Activated T-helper 1 cell treated with anti-CD3 and anti-CD28 coated beads, Interleukin-12 subunit alpha, Interleukin-12 subunit beta, Interleukin-2, Interleukin-4 antibody, amounts not matched to agents 30 ng/mL and 10 ng/mL and 1 ng/mL, durations not matched to agents 14 hours and 24 hours and 36 hours (primary cell): Measurements from ENCODE around the gene GSAP. TPM values are rescaled to one million over a fixed set of nuclear protein-coding genes. Genes with fewer than 3 reads are reported as not detected.

Experiments used
- DNase-seq: peaks from one replicate; pipeline ENCODE4 v3.0.0; 2021; ENCODE audit warnings: low spot score
- H3K27ac Mint-ChIP-seq: one replicate; pipeline ENCODE4 v1.8.0; 2021; ENCODE audit warnings: mild to moderate bottlenecking, mixed read lengths
- H3K27me3 Mint-ChIP-seq: one replicate; pipeline ENCODE4 v1.8.0; 2022; ENCODE audit warnings: mild to moderate bottlenecking, moderate library complexity, mixed read lengths; ENCODE audit not compliant: insufficient read depth
- H3K36me3 Mint-ChIP-seq: one replicate; pipeline ENCODE4 v1.8.0; 2021; ENCODE audit warnings: low read depth, mixed read lengths
- H3K4me1 Mint-ChIP-seq: one replicate; pipeline ENCODE4 v1.8.0; 2021; ENCODE audit warnings: low read depth, mixed read lengths
- H3K4me3 Mint-ChIP-seq: one replicate; pipeline ENCODE4 v1.8.0; 2021; ENCODE audit warnings: mild to moderate bottlenecking, moderate library complexity, mixed read lengths
- H3K9me3 Mint-ChIP-seq: one replicate; pipeline ENCODE4 v1.8.0; 2021; ENCODE audit warnings: mixed read lengths
- intact Hi-C: fragments of 100-400 bp; cut with micrococcal nuclease; formaldehyde crosslinking; loops from one replicate; pipeline ENCODE4 v1.15.1; 2024
- total RNA-seq: library from RNA; stranded (reverse); gene quantifications from 2 replicates; pipeline ENCODE4 v1.2.3, GENCODE V29; 2022

The GSAP gene
- total RNA-seq, 1 donor from 2014 or later: 1.3 TPM

- H3K4me3 Mint-ChIP-seq: no peak overlapping the region
Measured at GRCh38 chr7:77396894-77397547, 19.1 kb downstream of the GSAP start.

GRCh38 chr7:77395626-77396025, 20.5 kb downstream of the GSAP start:
- peaks cover 5% of the 10 kb centered on the region for H3K9me3 Mint-ChIP-seq

More at GRCh38 chr7:77396894-77397547, 19.1 kb downstream of the GSAP start:
- Mint-ChIP-seq H3K36me3 (peaks cover 8% of the 10 kb centered on the region), H3K27me3 (peaks cover 2% of the 10 kb centered on the region), H3K4me1 (peaks cover 20% of the 10 kb centered on the region), H3K9me3 (peaks cover 5% of the 10 kb centered on the region), H3K27ac (no peak overlapping the region)
- intact Hi-C loops: no loop called here
- no peak for DNase-seq

GRCh38 chr7:77393954-77394353, 22.2 kb downstream of the GSAP start:
- Mint-ChIP-seq H3K4me3 (no peak overlapping the region), H3K4me1 (peaks cover 20% of the 10 kb centered on the region)
- intact Hi-C loops: loop anchor here (1.0 to 5.0 kb wide), 2 partner anchors 22 to 42 kb away; partner anchors contain the start of gene GSAP

More at GRCh38 chr7:77395626-77396025, 20.5 kb downstream of the GSAP start:
- Mint-ChIP-seq H3K4me3 (no peak overlapping the region), H3K27ac (no peak overlapping the region), H3K36me3 (peaks cover 6% of the 10 kb centered on the region), H3K4me1 (peaks cover 20% of the 10 kb centered on the region), H3K27me3 (no peaks in the 10 kb centered on the region)
- DNase-seq: no peak
- intact Hi-C loops: no loop called here

DNA sequence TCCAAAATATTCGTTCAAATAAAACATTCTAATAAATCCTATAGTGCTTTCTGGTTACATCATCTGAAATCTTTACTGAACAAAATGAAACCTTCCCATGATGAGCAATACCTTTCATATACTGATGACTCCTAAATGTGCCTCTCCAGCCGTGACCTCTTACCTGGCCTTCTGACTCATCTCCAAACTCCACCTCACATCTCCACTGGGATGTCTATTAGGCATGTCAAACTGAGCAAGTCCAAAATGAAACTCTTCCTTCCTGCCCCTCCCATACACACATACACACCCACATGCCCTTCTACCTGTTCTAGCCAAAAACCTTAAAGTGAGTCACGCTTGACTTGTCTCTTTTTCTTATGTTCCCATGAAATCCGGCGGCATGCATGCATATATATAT, 22.9 kb downstream of the GSAP start:
- H3K27me3 Mint-ChIP-seq: no peaks in the 10 kb centered on the region
- intact Hi-C loops: loop anchor here (1.0 to 5.0 kb wide), 2 partner anchors 23 to 41 kb away; partner anchors contain the start of gene GSAP
- peaks cover 6% of the 10 kb centered on the region for H3K36me3 Mint-ChIP-seq
- no peak for DNase-seq
- H3K4me3 Mint-ChIP-seq: no peak overlapping the region
- H3K9me3 Mint-ChIP-seq: peaks cover 5% of the 10 kb centered on the region
- H3K4me1 Mint-ChIP-seq: peaks cover 20% of the 10 kb centered on the region
- peak overlapping the region; percentile 13 for H3K27ac Mint-ChIP-seq

More at GRCh38 chr7:77393954-77394353, 22.2 kb downstream of the GSAP start:
- H3K27me3 Mint-ChIP-seq: no peaks in the 10 kb centered on the region
- H3K36me3 Mint-ChIP-seq: peaks cover 6% of the 10 kb centered on the region
- no peak for DNase-seq
- H3K9me3 Mint-ChIP-seq: peaks cover 5% of the 10 kb centered on the region
- H3K27ac Mint-ChIP-seq: no peak overlapping the region

GRCh38 chr7:77391230-77391629, 24.9 kb downstream of the GSAP start:
- H3K36me3 Mint-ChIP-seq: peaks cover 6% of the 10 kb centered on the region
- H3K4me3 Mint-ChIP-seq: no peak overlapping the region
- DNase-seq: no peak
- no peak overlapping the region for H3K27ac Mint-ChIP-seq
- H3K9me3 Mint-ChIP-seq: peaks cover 5% of the 10 kb centered on the region
- intact Hi-C loops: loop anchor here (5.0 kb wide), 1 partner anchor 39 kb away; no protein-coding TSS in a partner anchor
- H3K4me1 Mint-ChIP-seq: peaks cover 28% of the 10 kb centered on the region
- H3K27me3 Mint-ChIP-seq: no peaks in the 10 kb centered on the region

DNA sequence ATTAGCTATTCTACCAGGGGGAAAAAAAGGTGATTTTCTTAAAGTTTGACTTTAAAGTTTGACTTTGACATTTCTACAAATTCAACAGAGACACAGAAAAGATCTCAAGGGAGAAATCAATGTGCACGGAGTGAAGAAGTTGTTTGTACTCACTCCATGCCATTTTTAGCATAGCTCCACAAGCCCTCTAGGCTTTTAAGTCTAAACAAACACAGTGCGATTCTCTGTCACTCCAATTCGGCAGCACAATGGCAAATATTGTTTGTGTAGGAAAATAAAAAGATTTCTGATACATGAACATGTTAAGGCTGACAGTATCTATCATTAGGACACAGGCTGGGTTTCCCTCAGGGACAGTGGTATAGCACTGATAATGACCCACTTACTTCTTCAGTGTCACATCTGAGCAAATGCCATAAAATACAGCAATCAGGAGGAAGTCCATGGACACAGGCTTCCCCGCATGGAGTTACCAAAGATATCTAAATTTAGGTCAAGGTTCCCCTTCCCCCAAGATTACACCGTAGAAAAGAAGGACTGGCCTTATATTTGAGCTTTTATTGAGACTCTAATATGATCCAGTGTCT, 28.0 kb downstream of the GSAP start:
- Mint-ChIP-seq H3K4me1 (peaks cover 18% of the 10 kb centered on the region), H3K9me3 (no peaks in the 10 kb centered on the region), H3K27ac (no peak overlapping the region), H3K36me3 (peaks cover 1% of the 10 kb centered on the region), H3K27me3 (no peaks in the 10 kb centered on the region), H3K4me3 (no peak overlapping the region)
- intact Hi-C loops: no loop called here
- DNase-seq: no peak

- intact Hi-C loops: no loop called here
- DNase-seq: no peak
- Mint-ChIP-seq H3K27ac (no peak overlapping the region), H3K4me1 (peaks cover 8% of the 10 kb centered on the region), H3K4me3 (no peak overlapping the region), H3K9me3 (no peaks in the 10 kb centered on the region), H3K27me3 (no peaks in the 10 kb centered on the region), H3K36me3 (peaks cover 10% of the 10 kb centered on the region)
Measured at GRCh38 chr7:77386165-77386822, 29.9 kb downstream of the GSAP start.

GRCh38 chr7:77383333-77383740, 32.8 kb downstream of the GSAP start:
- H3K27me3 Mint-ChIP-seq: peaks cover 8% of the 10 kb centered on the region
- no peak overlapping the region for H3K27ac Mint-ChIP-seq
- peaks cover 10% of the 10 kb centered on the region for H3K36me3 Mint-ChIP-seq
- intact Hi-C loops: no loop called here
- no peaks in the 10 kb centered on the region for H3K9me3 Mint-ChIP-seq
- no peak overlapping the region for H3K4me3 Mint-ChIP-seq
- peaks cover 8% of the 10 kb centered on the region for H3K4me1 Mint-ChIP-seq
- no peak for DNase-seq

- H3K27ac Mint-ChIP-seq: no peak overlapping the region
- DNase-seq: no peak
- H3K4me3 Mint-ChIP-seq: no peak overlapping the region
- no peaks in the 10 kb centered on the region for H3K9me3 Mint-ChIP-seq
- peaks cover 8% of the 10 kb centered on the region for H3K27me3 Mint-ChIP-seq
- intact Hi-C loops: no loop called here
- H3K36me3 Mint-ChIP-seq: peaks cover 10% of the 10 kb centered on the region
- H3K4me1 Mint-ChIP-seq: peaks cover 3% of the 10 kb centered on the region
Measured at GRCh38 chr7:77382532-77382931, 33.6 kb downstream of the GSAP start.

DNA sequence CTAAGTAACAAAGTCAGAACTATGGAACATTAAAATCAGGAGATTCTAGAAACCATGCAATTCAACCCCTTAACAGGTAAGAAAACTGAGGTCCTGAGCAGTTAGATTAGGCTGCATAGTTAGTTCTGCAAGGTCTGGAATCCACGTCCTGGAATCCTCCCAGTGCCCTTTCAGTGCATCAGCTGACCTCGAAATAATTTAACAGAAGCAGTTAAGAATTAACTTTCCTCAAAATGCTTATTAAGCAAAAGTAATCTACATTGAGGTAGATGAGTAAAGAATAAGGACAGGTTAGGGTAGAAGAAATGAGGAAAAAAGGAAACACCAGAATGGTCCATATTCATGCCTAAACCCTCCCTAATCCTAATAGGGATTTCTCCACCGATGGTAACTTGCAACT, 37.6 kb downstream of the GSAP start:
- Mint-ChIP-seq H3K36me3 (peaks cover 11% of the 10 kb centered on the region), H3K27ac (no peak overlapping the region), H3K9me3 (no peaks in the 10 kb centered on the region), H3K4me3 (no peak overlapping the region), H3K27me3 (peaks cover 8% of the 10 kb centered on the region), H3K4me1 (no peaks in the 10 kb centered on the region)
- DNase-seq: no peak
- intact Hi-C loops: no loop called here

- intact Hi-C loops: no loop called here
- no peak for DNase-seq
- Mint-ChIP-seq H3K4me3 (no peak overlapping the region), H3K36me3 (peaks cover 6% of the 10 kb centered on the region), H3K9me3 (peaks cover 6% of the 10 kb centered on the region), H3K27ac (no peak overlapping the region), H3K27me3 (peaks cover 2% of the 10 kb centered on the region), H3K4me1 (peaks cover 7% of the 10 kb centered on the region)
Measured at GRCh38 chr7:77370606-77371005, 45.5 kb downstream of the GSAP start.

- Mint-ChIP-seq H3K4me3 (no peak overlapping the region), H3K27ac (no peak overlapping the region), H3K27me3 (peaks cover 5% of the 10 kb centered on the region), H3K36me3 (peaks cover 4% of the 10 kb centered on the region), H3K4me1 (peaks cover 7% of the 10 kb centered on the region), H3K9me3 (peaks cover 6% of the 10 kb centered on the region)
- no peak for DNase-seq
- intact Hi-C loops: no loop called here
Measured at GRCh38 chr7:77368974-77369373, 47.2 kb downstream of the GSAP start.

GRCh38 chr7:77367976-77368375, 48.2 kb downstream of the GSAP start:
- H3K27me3 Mint-ChIP-seq: peaks cover 7% of the 10 kb centered on the region
- peaks cover 7% of the 10 kb centered on the region for H3K4me1 Mint-ChIP-seq
- intact Hi-C loops: no loop called here
- DNase-seq: no peak
- no peak overlapping the region for H3K4me3 Mint-ChIP-seq
- peaks cover 4% of the 10 kb centered on the region for H3K36me3 Mint-ChIP-seq
- H3K27ac Mint-ChIP-seq: no peak overlapping the region
- peaks cover 6% of the 10 kb centered on the region for H3K9me3 Mint-ChIP-seq
